Adrenal gland (tissue), 12 donors: Measurements from ENCODE around the gene DKK3. TPM values are rescaled to one million over a fixed set of nuclear protein-coding genes. Genes with fewer than 3 reads are reported as not detected.

Experiments used
- DNase-seq, 7 donors: peaks; one replicate each; pipeline ENCODE4 v3.0.0-alpha.2; 2019 to 2020
- H3K27ac ChIP-seq, 5 donors: fragments of 200-600 bp; sonication (generic) in 4 of 5; 1 replicate in 3 of 5; 2 replicates in 2 of 5; pipeline versions ENCODE4 v1.5.1 to v1.8.0; 2016 to 2020; ENCODE audit warnings: mild to moderate bottlenecking in 1 of 5
- H3K27me3 ChIP-seq: fragments of 200-600 bp; 2 replicates; pipeline ENCODE4 v1.8.0; 2021
- H3K36me3 ChIP-seq, 2 donors: fragments of 200-600 bp; replicated peaks in 1 of 2; 1 replicate in 1 of 2; 2 replicates in 1 of 2; pipeline versions ENCODE4 v1.5.1 to v1.8.0; 2018 to 2022
- H3K4me1 ChIP-seq, 2 donors: fragments of 200-600 bp; replicated peaks in 1 of 2; 1 replicate in 1 of 2; 2 replicates in 1 of 2; pipeline versions ENCODE4 v1.5.1 to v1.8.0; 2018 to 2021
- H3K4me3 ChIP-seq, 4 donors: fragments of 200-600 bp; sonication (generic) in 3 of 4; one replicate each; pipeline ENCODE4 v1.5.1; 2016 to 2018
- H3K9me3 ChIP-seq, 3 donors: fragments of 200-600 bp; sonication (generic) in 1 of 3; replicated peaks in 1 of 3; 1 replicate in 2 of 3; 2 replicates in 1 of 3; pipeline versions ENCODE4 v1.5.1 to v1.8.0; 2016 to 2021
- CTCF ChIP-seq, 6 experiments: fragments of 450-650 bp in 4 of 6; fragments of 200-600 bp in 2 of 6; sonication (generic) in 1 of 6; IDR thresholded peaks; 1 replicate in 5 of 6; 2 replicates in 1 of 6; pipeline versions ENCODE4 v1.5.1 to v1.8.0; 2016 to 2021; ENCODE audit warnings: antibody characterized with exemption in 6 of 6, mild to moderate bottlenecking in 2 of 6, moderate library complexity in 1 of 6
- POLR2A ChIP-seq, 2 donors: fragments of 450-650 bp; IDR thresholded peaks; one replicate each; pipeline ENCODE4 v1.6.1; 2017; ENCODE audit warnings: antibody characterized with exemption in 2 of 2, mild to moderate bottlenecking in 2 of 2, moderate library complexity in 1 of 2
- WGBS, 4 donors: extraction: QIAGEN DNeasy Blood & Tissue Kit in 2 of 4; methylation state at CpG; one replicate each; pipeline versions ENCODE4 v1.1.5 to v1.1.7; 2013 to 2017; 5-methylcytosine and 5-hydroxymethylcytosine counted together
- intact Hi-C, 2 donors: fragments of 100-400 bp; cut with DNase I; formaldehyde crosslinking; loops; one replicate each; pipeline versions ENCODE4 v1.14.1 to v1.15.0; 2022 to 2023
- polyA plus RNA-seq, 3 donors: library from polyadenylated mRNA; stranded (reverse); fragments of 200-250 nt in 2 of 3; fragments of 350-450 nt in 1 of 3; fragmentation: Illumina TruSeq in 1 of 3; extraction: RNeasy Lipid Tissue Mini Kit (QIAGEN cat#74804) in 1 of 3; gene quantifications; one replicate each; pipeline ENCODE4 v1.2.3, GENCODE V29; 2013 to 2014
- total RNA-seq, 9 donors: library from RNA; depleted of rRNA in 4 of 9; stranded (reverse); fragments of >200 nt in 4 of 9; fragments of 120-200 nt in 1 of 9; fragmentation: NEBNext Ultra II Directional in 1 of 9; extraction: Animal tissue kit (Norgen Biotek cat#: 25700) in 1 of 9; gene quantifications; one replicate each; pipeline versions ENCODE4 v1.1.0 to v1.2.4, GENCODE V29; 2013 to 2023
- donor health status: healthy with polysubstance abuse.
- donor health status: Bipolar disorder and iron deficiency.
- donor health status: DM: yes; HTN: yes; CAD: no.
- donor health status: DM: no; HTN: no; CAD: no.
- donor health status: DM: no; HTN: no; CAD: no.
- donor health status: DM: yes; HTN: yes; CAD: no.

DKK3 gene
- total and polyA plus RNA-seq, 12 donors, result 19.7 to 330 (median 103) TPM

DNA sequence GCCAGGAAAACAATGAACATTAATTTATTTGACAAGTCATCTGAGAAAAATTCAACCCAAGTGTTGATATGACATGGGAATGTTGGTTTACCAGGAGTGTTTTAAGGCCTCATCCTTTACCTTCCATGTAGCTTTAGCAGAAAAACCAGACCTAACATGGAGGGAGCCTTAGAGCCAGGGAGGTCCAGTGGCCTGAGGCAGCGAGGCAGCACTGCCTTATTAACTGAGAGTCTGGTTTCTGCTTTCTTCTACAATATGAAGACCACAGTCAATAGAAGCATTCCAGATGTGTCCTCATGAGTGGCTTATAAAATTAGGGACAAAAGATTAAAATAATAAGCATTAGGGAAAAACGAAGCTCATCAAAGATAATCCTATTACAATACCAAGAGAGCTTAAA lies 61.5 kb downstream of the DKK3 start:
- Histone ChIP-seq H3K4me1 (peaks cover 7 to 26% of the 10 kb centered on the region in 2 donors), H3K36me3 (peaks cover 0 to 47% of the 10 kb centered on the region in 2 donors), H3K9me3 (no peaks in the 10 kb centered on the region), H3K27me3 (no peaks in the 10 kb centered on the region), H3K27ac (peak overlapping the region in 1 of 5 donors; percentile 13), H3K4me3 (no peak overlapping the region)
- intact Hi-C loops, result no loop called here
- no peak for DNase-seq
- TF ChIP-seq CTCF (IDR thresholded peaks at IDR 0.05) (no peak), POLR2A (IDR thresholded peaks at IDR 0.05) (no peak)
- 88 to 91% (median 90%) methylated on average over 2 of the region's 2 CpGs for WGBS, 4 donors

GRCh38 chr11:11946180-11946579 lies 62.2 kb downstream of the DKK3 start:
- Histone ChIP-seq H3K9me3 (no peaks in the 10 kb centered on the region), H3K27me3 (no peaks in the 10 kb centered on the region), H3K27ac (peak overlapping the region in 1 of 5 donors; percentile 13), H3K4me3 (no peak overlapping the region), H3K36me3 (peaks cover 0 to 46% of the 10 kb centered on the region in 2 donors), H3K4me1 (peaks cover 7 to 26% of the 10 kb centered on the region in 2 donors)
- intact Hi-C loops, result no loop called here
- no peak for DNase-seq
- WGBS, 4 donors, result 86 to 91% (median 88%) methylated on average over 2 of the region's 2 CpGs
- TF ChIP-seq POLR2A (IDR thresholded peaks at IDR 0.05), result no peak
- TF ChIP-seq CTCF (IDR thresholded peaks at IDR 0.05), result no peak

DNA sequence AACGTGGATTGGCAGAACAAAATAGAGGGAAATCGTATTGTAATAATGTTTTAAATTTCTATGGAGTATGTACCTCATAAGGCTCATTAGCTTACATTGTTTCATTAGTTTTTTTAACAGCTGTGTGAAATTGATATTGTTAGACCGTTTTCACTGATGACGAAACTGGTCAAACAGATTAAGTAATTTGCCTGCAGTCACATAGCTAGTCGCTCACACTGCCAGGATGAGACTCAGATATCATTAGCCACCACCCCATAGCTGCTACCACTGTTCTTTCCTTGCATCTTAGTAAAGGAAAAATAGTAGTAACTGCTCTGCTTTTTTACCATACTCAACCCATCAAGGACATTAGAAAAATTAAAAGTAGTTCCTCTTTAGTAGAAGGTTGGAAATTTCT lies 64.0 kb downstream of the DKK3 start:
- no peak for DNase-seq
- Histone ChIP-seq H3K27ac (no peak overlapping the region), H3K9me3 (no peaks in the 10 kb centered on the region), H3K27me3 (no peaks in the 10 kb centered on the region), H3K4me3 (no peak overlapping the region), H3K36me3 (peaks cover 0 to 36% of the 10 kb centered on the region in 2 donors), H3K4me1 (peaks cover 7 to 24% of the 10 kb centered on the region in 2 donors)
- TF ChIP-seq CTCF (IDR thresholded peaks at IDR 0.05), result no peak
- intact Hi-C loops, result no loop called here
- 88 to 94% (median 90%) methylated on average over 5 of the region's 5 CpGs for WGBS, 4 donors

DNA sequence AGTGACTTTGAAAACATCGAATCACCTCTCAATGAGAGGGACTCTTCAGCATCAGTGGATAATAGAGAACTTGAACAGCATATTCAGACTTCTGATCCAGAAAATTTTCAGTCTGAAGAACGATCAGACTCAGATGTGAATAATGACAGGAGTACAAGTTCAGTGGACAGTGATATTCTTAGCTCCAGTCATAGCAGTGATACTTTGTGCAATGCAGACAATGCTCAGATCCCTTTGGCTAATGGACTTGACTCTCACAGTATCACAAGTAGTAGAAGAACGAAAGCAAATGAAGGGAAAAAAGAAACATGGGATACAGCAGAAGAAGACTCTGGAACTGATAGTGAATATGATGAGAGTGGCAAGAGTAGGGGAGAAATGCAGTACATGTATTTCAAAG lies 65.8 kb downstream of the DKK3 start:
- peaks cover 2 to 8% of the 10 kb centered on the region in 2 donors for H3K4me1 ChIP-seq
- H3K4me3 ChIP-seq, result no peak overlapping the region
- 86 to 91% (median 88%) methylated on average over 3 of the region's 3 CpGs for WGBS, 4 donors
- H3K9me3 ChIP-seq, result no peaks in the 10 kb centered on the region
- no peak overlapping the region for H3K27ac ChIP-seq
- no peak for DNase-seq
- TF ChIP-seq CTCF (IDR thresholded peaks at IDR 0.05), result no peak
- no peak for TF ChIP-seq POLR2A (IDR thresholded peaks at IDR 0.05)
- peaks cover 0 to 48% of the 10 kb centered on the region in 2 donors for H3K36me3 ChIP-seq
- intact Hi-C loops, result no loop called here
- H3K27me3 ChIP-seq, result no peaks in the 10 kb centered on the region
